Hematopoietic multipotent progenitor cell treated with erythropoietin and hydrocortisone succinate and interleukin-3 and kit ligand, for 4 days (in vitro differentiated cells): ENCODE results near the gene NR2C2AP.
"Not testable (repeated sequence)": the region's sequence is repeated elsewhere in the genome, so short reads cannot be mapped to it uniquely, and the experiment has no call there.

Experiments used
- DNase-seq: peaks from one replicate; pipeline ENCODE4 v3.0.0-alpha.2; 2015

The NR2C2AP gene

GRCh38 chr19:19203012-19203856 is at the start of gene NR2C2AP:
TSS of gene NR2C2AP (minus strand) at chr19:19203414. CDS start at chr19:19203060, 354 bp downstream.
- DNase-seq: peak; percentile 98

GRCh38 chr19:19250196-19250801 is 47.1 kb upstream of the NR2C2AP start:
- no peak for DNase-seq

- DNase-seq: no peak
Measured at GRCh38 chr19:19240476-19240875, 37.3 kb upstream of the NR2C2AP start.

GRCh38 chr19:19239675-19240074 is 36.5 kb upstream of the NR2C2AP start:
- DNase-seq: no peak

GRCh38 chr19:19238126-19238894 is 35.1 kb upstream of the NR2C2AP start:
- DNase-seq: no peak

GRCh38 chr19:19236173-19236572 is 33.0 kb upstream of the NR2C2AP start:
- no peak for DNase-seq

GRCh38 chr19:19234220-19234816 is 31.1 kb upstream of the NR2C2AP start:
- DNase-seq: no peak

GRCh38 chr19:19232261-19232721 is 29.1 kb upstream of the NR2C2AP start:
- no peak for DNase-seq

- no peak for DNase-seq
Measured at GRCh38 chr19:19230999-19231398, 27.8 kb upstream of the NR2C2AP start.

- DNase-seq: no peak
Measured at GRCh38 chr19:19229701-19230100, 26.5 kb upstream of the NR2C2AP start.

GRCh38 chr19:19227217-19227616 is 24.0 kb upstream of the NR2C2AP start:
- no peak for DNase-seq

GRCh38 chr19:19226663-19227062 is 23.4 kb upstream of the NR2C2AP start:
- no peak for DNase-seq

- DNase-seq: no peak
Measured at GRCh38 chr19:19226204-19226603, 23.0 kb upstream of the NR2C2AP start.

- DNase-seq: peak; percentile 93
Measured at GRCh38 chr19:19224852-19225494, 21.8 kb upstream of the NR2C2AP start.

- DNase-seq: no peak
Measured at GRCh38 chr19:19224150-19224851, 21.1 kb upstream of the NR2C2AP start.

GRCh38 chr19:19223636-19224035 is 20.4 kb upstream of the NR2C2AP start:
- DNase-seq: no peak

GRCh38 chr19:19223060-19223459 is 19.8 kb upstream of the NR2C2AP start:
- DNase-seq: no peak

GRCh38 chr19:19221000-19221399 is 17.8 kb upstream of the NR2C2AP start:
- DNase-seq: not testable (repeated sequence)

GRCh38 chr19:19218911-19219310 is 15.7 kb upstream of the NR2C2AP start:
- DNase-seq: no peak

GRCh38 chr19:19217099-19217498 is 13.9 kb upstream of the NR2C2AP start:
- peak; percentile 60 for DNase-seq

GRCh38 chr19:19215792-19216191 is 12.6 kb upstream of the NR2C2AP start:
- no peak for DNase-seq

GRCh38 chr19:19214892-19215291 is 11.7 kb upstream of the NR2C2AP start:
- peak; percentile 80 for DNase-seq
